T-cell (primary cell): ENCODE data around the gene ZCRB1. TPM values are rescaled to one million over a fixed set of nuclear protein-coding genes. Genes with fewer than 3 reads are reported as not detected.

Experiments
- ATAC-seq, 4 experiments: fragments of 200-7000 bp in 3 of 4; fragments of 150-1000 bp in 1 of 4; cut with Tn5 transposase; replicated peaks in 1 of 4; 1 replicate in 3 of 4; 2 replicates in 1 of 4; pipeline ENCODE4 v1.10.0; 2021; ENCODE audit warnings: moderate library complexity in 3 of 4, mild to moderate bottlenecking in 2 of 4, moderate number of reproducible peaks in 1 of 4
- CTCF ChIA-PET, 2 donors: fragments of 300-600 bp; sonication (Branson Sonifier 250); formaldehyde crosslinking; loops; one replicate each; lab custom pipeline; 2022; ENCODE audit warnings: antibody characterized with exemption in 2 of 2; lab: Charles Lee
- POLR2A ChIA-PET, 2 donors: fragments of 300-600 bp; sonication (Branson Sonifier 250); formaldehyde crosslinking; loops; one replicate each; lab custom pipeline; 2022; ENCODE audit warnings: antibody characterized with exemption in 2 of 2; lab: Charles Lee
- DNase-seq, 35 experiments: peaks; one replicate each; pipeline versions ENCODE4 v3.0.0 to v3.0.0-alpha.2; 2013 to 2023
- H3K27ac ChIP-seq: one replicate; pipeline ENCODE4 v1.5.1; 2013; ENCODE audit warnings: low read length
- H3K27me3 ChIP-seq, 2 experiments: replicated peaks in 1 of 2; 1 replicate in 1 of 2; 2 replicates in 1 of 2; pipeline versions ENCODE4 v1.6.1 to v1.7.0; 2013; ENCODE audit warnings: low read length in 1 of 2, mixed read lengths in 1 of 2; ENCODE audit not compliant: control insufficient read depth in 2 of 2, insufficient read depth in 2 of 2; ENCODE audit errors: extremely low read depth in 1 of 2
- H3K36me3 ChIP-seq, 2 donors: 1 replicate in 1 of 2; 2 replicates in 1 of 2; pipeline versions ENCODE4 v1.6.1 to v1.7.0; 2013; ENCODE audit warnings: low read length in 1 of 2; ENCODE audit not compliant: control insufficient read depth in 2 of 2, insufficient read depth in 1 of 2; ENCODE audit errors: extremely low read depth in 1 of 2
- H3K4me1 ChIP-seq, 2 experiments: 1 replicate in 1 of 2; 2 replicates in 1 of 2; pipeline versions ENCODE4 v1.6.1 to v1.7.0; 2013; ENCODE audit warnings: low read length in 2 of 2, mixed read lengths in 1 of 2; ENCODE audit not compliant: insufficient read depth in 2 of 2, control insufficient read depth in 1 of 2; ENCODE audit errors: extremely low read depth in 1 of 2
- H3K4me3 ChIP-seq, 2 donors: 1 replicate in 1 of 2; 2 replicates in 1 of 2; pipeline versions ENCODE4 v1.5.1 to v1.7.0; 2013; ENCODE audit warnings: mild to moderate bottlenecking in 2 of 2, low read length in 1 of 2, moderate library complexity in 1 of 2; ENCODE audit not compliant: control insufficient read depth in 1 of 2; ENCODE audit errors: extremely low read depth in 1 of 2
- H3K9me3 ChIP-seq: 2 replicates; pipeline ENCODE4 v1.7.0; 2013
- H3K27ac Mint-ChIP-seq, 2 donors: one replicate each; pipeline ENCODE4 v1.8.0; 2020 to 2021; ENCODE audit warnings: mild to moderate bottlenecking in 2 of 2, mixed read lengths in 2 of 2
- H3K27me3 Mint-ChIP-seq, 2 donors: one replicate each; pipeline ENCODE4 v1.8.0; 2021 to 2022; ENCODE audit warnings: mixed read lengths in 2 of 2
- H3K36me3 Mint-ChIP-seq: one replicate; pipeline ENCODE4 v1.8.0; 2021; ENCODE audit warnings: mixed read lengths
- H3K4me1 Mint-ChIP-seq, 3 donors: one replicate each; pipeline ENCODE4 v1.8.0; 2020 to 2022; ENCODE audit warnings: mixed read lengths in 3 of 3, mild to moderate bottlenecking in 1 of 3
- H3K4me3 Mint-ChIP-seq, 3 donors: one replicate each; pipeline ENCODE4 v1.8.0; 2020 to 2022; ENCODE audit warnings: mild to moderate bottlenecking in 3 of 3, mixed read lengths in 3 of 3, moderate library complexity in 3 of 3
- H3K9me3 Mint-ChIP-seq, 3 donors: one replicate each; pipeline ENCODE4 v1.8.0; 2020 to 2022; ENCODE audit warnings: mixed read lengths in 3 of 3
- WGBS: methylation state at CpG from one replicate; pipeline ENCODE4 v1.1.5; 2013; ENCODE audit warnings: missing lambda C conversion rate; ENCODE audit not compliant: insufficient coverage; 5-methylcytosine and 5-hydroxymethylcytosine counted together
- total RNA-seq, 35 experiments: library from RNA in 6 of 35; stranded (reverse) in 6 of 35; fragments of 120-200 nt in 1 of 35; gene quantifications; one replicate each; pipeline versions ENCODE4 v1.2.1 to v1.2.4 and lab custom pipeline; 2013 to 2026

The ZCRB1 gene
- total RNA-seq, 5 donors from 2014 or later (not counting 1 experiment from before 2014, with no cell fraction given), result 24.5 to 36.0 (median 29.4) TPM

DNA sequence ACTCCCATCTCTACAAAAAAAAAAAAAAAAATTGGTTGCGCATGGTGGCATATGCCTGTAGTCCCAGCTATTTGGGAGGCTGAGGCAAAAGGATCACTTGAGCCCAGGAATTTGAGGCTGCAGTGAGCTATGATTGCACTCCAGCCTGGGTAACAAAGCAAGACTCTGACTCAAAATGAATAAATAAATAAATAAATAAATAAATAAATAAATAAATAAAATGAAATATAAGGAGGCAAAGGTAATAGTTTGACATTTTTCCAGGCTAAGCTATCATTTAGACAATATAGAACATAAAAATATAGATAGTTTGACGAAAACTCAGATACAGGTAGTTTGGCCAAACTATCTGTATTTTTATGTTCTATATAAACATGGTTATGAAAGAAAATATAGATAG lies 40.5 kb downstream of the ZCRB1 start:
- no peak for DNase-seq
- POLR2A ChIA-PET, result no interaction called here
- Mint-ChIP-seq H3K4me3 (no peak overlapping the region), H3K27me3 (peaks cover 7 to 15% of the 10 kb centered on the region in 2 donors), H3K27ac (no peak overlapping the region), H3K36me3 (no peaks in the 10 kb centered on the region), H3K9me3 (no peaks in the 10 kb centered on the region), H3K4me1 (peaks cover 3 to 5% (median 4%) of the 10 kb centered on the region in 3 donors)
- peaks cover 0 to 15% of the 10 kb centered on the region in 2 experiments for H3K27me3 ChIP-seq
- no peak overlapping the region for H3K27ac ChIP-seq
- CTCF ChIA-PET, result interaction anchor here in 1 of 2 donors (0.7 kb wide), 1 partner anchor 504 kb away, joined by 4 read pairs; no protein-coding TSS in a partner anchor
- no peaks in the 10 kb centered on the region for H3K9me3 ChIP-seq
- ATAC-seq, result no peak
- peaks cover 0 to 2% of the 10 kb centered on the region in 2 experiments for H3K4me1 ChIP-seq
- H3K36me3 ChIP-seq, result no peaks in the 10 kb centered on the region
- H3K4me3 ChIP-seq, result no peak overlapping the region
- WGBS, result no CpG with 5 or more reads among the region's 2 CpGs

DNA sequence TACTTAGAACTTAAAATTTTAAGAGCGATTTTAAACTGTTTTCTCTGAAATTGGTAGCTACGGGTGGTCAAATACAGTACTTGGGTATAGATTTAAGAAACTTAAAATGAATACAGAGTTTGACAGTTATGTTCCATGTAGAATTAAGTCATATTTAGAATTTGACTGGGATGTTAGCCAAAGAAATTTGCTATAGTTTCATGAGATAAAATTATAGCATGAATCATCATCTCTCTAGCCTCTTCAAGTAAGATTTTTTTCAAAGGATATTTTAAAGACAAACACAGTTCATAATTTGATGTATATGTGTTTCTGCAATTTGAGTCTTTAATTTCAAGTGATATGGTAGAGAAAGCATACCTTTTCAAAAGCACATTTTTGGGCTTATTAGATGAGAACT lies 41.0 kb downstream of the ZCRB1 start:
- Mint-ChIP-seq H3K27ac (no peak overlapping the region), H3K9me3 (no peaks in the 10 kb centered on the region), H3K27me3 (peaks cover 10 to 15% of the 10 kb centered on the region in 2 donors), H3K4me3 (no peak overlapping the region), H3K4me1 (peaks cover 3 to 5% (median 4%) of the 10 kb centered on the region in 3 donors), H3K36me3 (no peaks in the 10 kb centered on the region)
- DNase-seq, result no peak
- Histone ChIP-seq H3K4me1 (peaks cover 0 to 2% of the 10 kb centered on the region in 2 experiments), H3K9me3 (no peaks in the 10 kb centered on the region), H3K27ac (no peak overlapping the region), H3K36me3 (no peaks in the 10 kb centered on the region), H3K4me3 (no peak overlapping the region), H3K27me3 (peaks cover 0 to 15% of the 10 kb centered on the region in 2 experiments)
- WGBS, result no CpG with 5 or more reads among the region's 2 CpGs
- no peak for ATAC-seq
- POLR2A ChIA-PET, result no interaction called here
- CTCF ChIA-PET, result no interaction called here

DNA sequence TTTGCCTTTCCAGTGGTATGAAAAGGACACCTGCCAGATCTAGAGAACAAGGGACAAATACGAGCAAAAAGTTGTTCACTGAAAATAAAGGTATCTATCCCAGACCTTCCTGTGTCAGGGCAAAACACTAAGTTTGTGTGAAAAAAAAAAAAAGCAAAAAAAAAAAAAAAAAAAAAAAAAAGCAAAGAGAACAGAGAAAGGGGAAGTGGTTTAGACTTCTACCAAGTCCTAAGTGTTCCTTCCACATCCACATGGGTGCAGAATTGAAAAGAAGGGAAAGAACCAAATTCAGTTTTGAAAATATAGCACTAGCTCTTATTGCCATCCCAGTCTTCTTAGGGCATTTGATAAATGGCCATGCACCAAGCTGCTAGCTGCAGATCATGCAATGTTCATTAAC lies 41.7 kb downstream of the ZCRB1 start:
- peaks cover 0 to 15% of the 10 kb centered on the region in 2 experiments for H3K27me3 ChIP-seq
- no peaks in the 10 kb centered on the region for H3K36me3 Mint-ChIP-seq
- no peaks in the 10 kb centered on the region for H3K9me3 ChIP-seq
- ATAC-seq, result no peak
- no CpG with 5 or more reads among the region's 1 CpG for WGBS
- CTCF ChIA-PET, result no interaction called here
- no peak overlapping the region for H3K27ac ChIP-seq
- no peaks in the 10 kb centered on the region for H3K9me3 Mint-ChIP-seq
- peaks cover 0 to 2% of the 10 kb centered on the region in 2 experiments for H3K4me1 ChIP-seq
- H3K27ac Mint-ChIP-seq, result no peak overlapping the region
- no peak overlapping the region for H3K4me3 Mint-ChIP-seq
- no peaks in the 10 kb centered on the region for H3K36me3 ChIP-seq
- DNase-seq, result no peak
- POLR2A ChIA-PET, result no interaction called here
- peaks cover 3 to 5% (median 4%) of the 10 kb centered on the region in 3 donors for H3K4me1 Mint-ChIP-seq
- no peak overlapping the region for H3K4me3 ChIP-seq
- peaks cover 10 to 12% of the 10 kb centered on the region in 2 donors for H3K27me3 Mint-ChIP-seq

DNA sequence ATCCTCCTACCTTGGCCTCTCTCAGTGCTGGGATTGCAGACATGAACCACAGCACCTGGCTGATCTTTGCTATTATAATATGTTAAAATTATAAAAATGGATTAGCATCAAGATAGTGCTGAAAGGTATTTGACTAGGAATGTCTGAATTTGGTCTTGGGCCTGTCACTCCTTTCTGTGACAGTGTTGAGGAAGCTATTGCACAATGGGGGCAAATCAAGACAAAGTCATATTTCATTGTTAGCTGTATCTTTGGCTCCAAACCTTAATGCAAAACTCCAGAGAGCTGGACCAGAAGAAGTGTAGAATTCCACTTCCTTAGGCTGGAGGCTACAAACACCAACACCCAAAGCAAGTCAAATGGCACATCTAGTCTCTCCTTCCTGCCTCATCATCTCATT lies 42.2 kb downstream of the ZCRB1 start:
- H3K36me3 Mint-ChIP-seq, result no peaks in the 10 kb centered on the region
- Histone ChIP-seq H3K4me3 (no peak overlapping the region), H3K36me3 (no peaks in the 10 kb centered on the region), H3K9me3 (no peaks in the 10 kb centered on the region), H3K27ac (no peak overlapping the region), H3K27me3 (peaks cover 0 to 15% of the 10 kb centered on the region in 2 experiments), H3K4me1 (peaks cover 0 to 2% of the 10 kb centered on the region in 2 experiments)
- ChIA-PET POLR2A (no interaction called here), CTCF (no interaction called here)
- no peak overlapping the region for H3K27ac Mint-ChIP-seq
- H3K27me3 Mint-ChIP-seq, result peaks cover 9 to 12% of the 10 kb centered on the region in 2 donors
- H3K9me3 Mint-ChIP-seq, result no peaks in the 10 kb centered on the region
- peaks cover 3 to 5% (median 4%) of the 10 kb centered on the region in 3 donors for H3K4me1 Mint-ChIP-seq
- ATAC-seq, result no peak
- no peak for DNase-seq
- no peak overlapping the region for H3K4me3 Mint-ChIP-seq

DNA sequence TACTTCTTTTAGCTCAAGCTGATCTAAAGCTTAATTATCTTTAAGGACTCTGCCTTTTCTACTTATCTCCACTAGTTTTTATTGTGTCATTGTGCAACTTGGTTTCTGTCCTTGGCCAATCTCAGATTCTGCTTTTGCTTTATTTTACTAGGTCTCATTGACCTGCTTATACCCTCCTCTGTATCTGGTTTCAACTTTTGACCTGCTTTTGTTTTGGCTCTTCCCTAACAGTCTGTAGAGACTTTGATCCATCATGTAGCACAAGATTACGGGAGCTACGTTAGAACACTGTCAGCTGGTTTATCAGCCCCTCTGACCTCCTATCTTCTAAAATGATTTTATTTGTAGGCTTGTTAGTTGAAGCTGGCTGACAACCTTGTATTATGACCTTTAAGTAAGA lies 43.6 kb downstream of the ZCRB1 start:
- ATAC-seq, result no peak
- Mint-ChIP-seq H3K4me3 (no peak overlapping the region), H3K4me1 (peaks cover 3 to 5% (median 4%) of the 10 kb centered on the region in 3 donors), H3K36me3 (no peaks in the 10 kb centered on the region), H3K27ac (no peak overlapping the region), H3K27me3 (peaks cover 2 to 3% of the 10 kb centered on the region in 2 donors), H3K9me3 (no peaks in the 10 kb centered on the region)
- POLR2A ChIA-PET, result interaction anchor here (0.5 to 0.6 kb wide), 2 partner anchors 9 to 955 kb away, joined by 3 read pairs; no protein-coding TSS in a partner anchor
- DNase-seq, result no peak
- Histone ChIP-seq H3K27me3 (peaks cover 0 to 6% of the 10 kb centered on the region in 2 experiments), H3K36me3 (no peaks in the 10 kb centered on the region), H3K4me1 (peaks cover 0 to 2% of the 10 kb centered on the region in 2 experiments), H3K4me3 (no peak overlapping the region), H3K9me3 (no peaks in the 10 kb centered on the region), H3K27ac (no peak overlapping the region)
- WGBS, result no CpG with 5 or more reads among the region's 2 CpGs
- CTCF ChIA-PET, result no interaction called here

DNA sequence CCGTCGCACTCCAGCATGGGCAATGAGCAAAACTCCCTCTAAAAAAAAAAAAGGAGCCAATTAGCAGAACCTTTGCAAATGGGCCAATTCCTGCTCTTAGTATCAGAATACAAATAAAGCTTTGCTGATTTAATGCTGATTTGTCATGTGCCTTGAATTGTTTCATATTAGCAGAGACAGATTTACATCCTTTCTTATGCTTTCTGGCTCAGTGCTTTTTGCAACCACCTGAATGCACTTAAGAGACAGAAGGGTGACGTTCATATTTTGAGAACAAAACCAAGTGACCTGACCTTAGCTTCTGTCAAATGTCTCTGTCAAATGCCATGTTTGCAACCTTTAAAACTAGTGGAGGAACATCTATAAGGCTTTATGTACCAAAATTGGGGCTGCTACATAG lies 44.0 kb downstream of the ZCRB1 start:
- DNase-seq (no peak), ATAC-seq (no peak)
- POLR2A ChIA-PET, result interaction anchor here in 1 of 2 donors (0.6 kb wide), 1 partner anchor 9 kb away, joined by 3 read pairs; no protein-coding TSS in a partner anchor
- H3K27me3 ChIP-seq, result peaks cover 0 to 3% of the 10 kb centered on the region in 2 experiments
- H3K4me3 ChIP-seq, result no peak overlapping the region
- no peak overlapping the region for H3K4me3 Mint-ChIP-seq
- no peaks in the 10 kb centered on the region for H3K36me3 Mint-ChIP-seq
- no peak overlapping the region for H3K27ac ChIP-seq
- H3K36me3 ChIP-seq, result no peaks in the 10 kb centered on the region
- peaks cover 0 to 2% of the 10 kb centered on the region in 2 experiments for H3K4me1 ChIP-seq
- no peaks in the 10 kb centered on the region for H3K9me3 ChIP-seq
- peaks cover 3 to 5% (median 4%) of the 10 kb centered on the region in 3 donors for H3K4me1 Mint-ChIP-seq
- H3K27ac Mint-ChIP-seq, result no peak overlapping the region
- CTCF ChIA-PET, result no interaction called here
- H3K27me3 Mint-ChIP-seq, result peaks cover 2 to 3% of the 10 kb centered on the region in 2 donors
- no peaks in the 10 kb centered on the region for H3K9me3 Mint-ChIP-seq
- no CpG with 5 or more reads among the region's 3 CpGs for WGBS
